NCI-H2171 (cell line): ENCODE measurements around the gene DLG4.
"Not testable (repeated sequence)": the region's sequence is repeated elsewhere in the genome, so short reads cannot be mapped to it uniquely, and the experiment has no call there.

Experiments used
- DNase-seq: peaks from one replicate; lab custom pipeline; 2025; lab: John Stamatoyannopoulos, UW

DLG4 gene

GRCh38 chr17:7249214-7249613, 29.6 kb upstream of the DLG4 start:
- no peak for DNase-seq

DNA sequence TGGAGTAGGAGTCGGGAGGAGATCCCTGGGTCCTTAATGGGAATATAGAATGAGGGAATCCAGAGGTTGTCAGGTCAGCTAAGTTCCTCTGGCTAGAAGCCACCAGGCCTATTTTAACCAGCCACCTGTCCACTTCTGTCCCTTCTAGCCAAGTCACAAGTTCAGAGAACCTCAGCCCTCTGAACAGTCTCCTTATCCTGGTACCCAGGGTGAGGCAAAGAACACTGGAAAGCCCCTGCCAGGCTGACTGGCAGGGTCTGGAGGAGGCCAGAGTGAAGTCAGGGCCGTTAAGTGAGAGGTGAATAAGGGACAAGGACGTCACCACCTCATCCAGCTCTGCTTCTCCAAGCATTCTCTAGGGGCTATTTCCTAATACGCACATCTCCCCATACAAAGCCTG, 29.2 kb upstream of the DLG4 start:
- no peak for DNase-seq

GRCh38 chr17:7246779-7247178, 27.1 kb upstream of the DLG4 start:
- no peak for DNase-seq

DNA sequence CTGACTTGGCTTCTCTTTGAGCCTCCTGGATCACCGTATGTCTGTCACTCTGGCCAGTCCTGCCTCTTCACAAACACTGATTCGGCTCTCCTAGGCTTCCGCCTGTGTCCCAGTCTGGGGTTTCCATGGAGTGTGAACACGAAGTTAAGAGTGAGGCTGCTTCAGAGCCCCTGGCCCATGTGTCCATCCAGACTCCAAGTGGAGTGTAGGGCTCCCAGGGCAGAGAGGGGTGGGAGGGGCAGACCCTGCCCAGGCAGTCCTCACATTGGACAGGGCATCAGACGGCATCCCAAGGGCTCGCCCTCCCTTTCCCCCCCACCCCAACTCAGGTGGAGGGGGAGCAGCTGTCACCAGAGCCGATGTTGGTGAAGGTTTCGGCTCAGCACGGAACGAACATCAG, 24.2 kb upstream of the DLG4 start:
- DNase-seq, result not testable (repeated sequence)

- no peak for DNase-seq
Observed at GRCh38 chr17:7243453-7243729, 23.8 kb upstream of the DLG4 start.

- DNase-seq, result peak; percentile 96
Observed at GRCh38 chr17:7242717-7243452, 23.2 kb upstream of the DLG4 start.

DNA sequence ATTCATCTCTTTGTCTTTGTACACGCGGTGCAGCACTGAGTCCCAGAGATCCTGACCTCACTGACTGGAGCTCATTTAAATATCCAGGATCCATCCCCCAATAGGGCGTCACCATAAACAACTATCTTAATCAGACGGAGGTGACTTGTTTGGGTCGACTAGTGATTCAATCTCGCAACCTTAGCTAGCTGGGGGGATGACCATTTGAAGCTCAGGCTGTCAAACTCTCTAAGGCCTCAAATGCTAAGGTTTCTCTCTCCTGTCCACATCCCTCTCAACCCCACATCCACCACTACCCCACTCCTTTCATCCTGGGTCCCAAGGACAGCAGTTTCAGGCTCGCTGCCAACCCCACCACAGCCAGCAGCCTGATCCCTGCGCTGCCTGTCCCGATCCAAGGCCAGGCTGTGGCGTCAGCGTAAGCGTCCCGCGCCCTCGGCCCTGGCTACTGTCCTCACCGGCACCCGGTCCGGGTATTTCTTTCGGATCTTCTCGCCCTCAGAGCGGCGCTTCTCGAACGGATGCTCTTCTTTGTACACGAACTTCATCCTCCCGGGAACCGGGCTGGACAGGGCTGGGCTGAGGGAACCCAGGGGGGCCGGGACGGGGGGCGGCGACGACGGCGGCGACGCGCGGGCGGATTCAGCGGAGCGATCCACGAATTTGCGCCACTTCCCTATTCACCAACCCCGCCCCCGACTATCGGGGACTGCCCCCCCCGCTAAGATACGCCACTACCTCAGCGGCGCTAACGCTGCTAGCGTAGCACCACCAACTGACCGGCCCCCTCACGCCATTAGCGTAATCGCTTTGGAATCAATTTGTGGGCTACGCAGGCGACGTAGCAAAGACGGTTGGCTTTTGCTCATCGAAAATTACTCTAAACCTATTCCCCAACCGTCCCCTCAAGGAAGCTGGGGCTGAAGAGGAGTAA, 22.4 kb upstream of the DLG4 start, which contains the start of gene GABARAP:
GABARAP (minus strand) TSS at position 667 of the 934 bp plus-strand sequence; CDS start at position 548, 119 bp downstream.
- DNase-seq, result peak; percentile 86

- no peak for DNase-seq
Observed at GRCh38 chr17:7241090-7241733, 21.6 kb upstream of the DLG4 start.

- no peak for DNase-seq
Observed at GRCh38 chr17:7240375-7240774, 20.7 kb upstream of the DLG4 start.

DNA sequence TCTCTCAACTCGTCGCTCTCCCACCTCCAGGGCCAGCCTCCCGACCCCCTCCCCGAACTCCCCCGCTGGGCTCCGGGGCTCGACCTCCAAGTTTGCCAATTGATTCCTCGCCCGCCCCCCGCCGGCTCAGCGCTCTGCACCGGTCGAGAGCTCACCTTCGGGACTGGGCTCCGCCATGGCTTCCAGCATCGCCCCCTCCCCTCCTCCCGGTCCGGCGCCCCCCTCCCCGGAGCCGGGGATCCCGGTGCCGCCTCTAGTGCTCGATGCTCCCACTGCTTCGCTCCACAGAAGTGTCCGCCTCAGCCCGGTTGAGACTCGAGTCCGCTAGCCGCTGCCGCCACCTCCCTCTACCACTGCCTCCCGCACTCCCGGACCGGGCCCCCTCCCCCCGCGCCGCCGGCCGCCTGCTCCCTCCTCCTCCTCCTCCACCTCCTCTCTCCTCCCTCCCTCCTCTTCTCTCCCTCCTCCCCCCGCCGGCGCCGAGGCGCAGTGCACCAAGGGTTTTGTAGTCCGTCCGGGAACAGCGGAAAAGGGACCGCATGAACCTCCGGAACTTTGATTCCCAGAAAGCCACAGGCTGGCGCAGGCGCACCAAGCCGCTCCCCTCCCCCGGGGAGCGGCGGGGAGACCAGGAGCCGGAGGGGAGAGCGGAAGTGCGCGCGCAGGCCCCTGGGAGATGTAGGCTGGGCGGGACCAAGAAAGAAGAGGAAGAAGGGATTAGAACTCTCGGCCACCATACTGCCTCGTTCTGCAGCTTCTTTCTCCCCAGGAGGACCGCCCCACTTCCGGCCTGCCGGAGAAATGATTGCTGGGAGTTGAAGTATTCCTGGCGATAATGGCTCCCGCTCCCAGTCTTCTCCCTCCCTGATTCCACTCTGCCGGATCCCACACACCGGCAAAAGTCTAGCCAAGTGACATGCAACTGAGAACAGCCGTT, 19.7 kb upstream of the DLG4 start, which contains the start of gene PHF23:
PHF23 (minus strand) TSS at position 367 of the 937 bp plus-strand sequence; CDS start at position 189, 178 bp downstream.
- DNase-seq, result peak; percentile 96

DNA sequence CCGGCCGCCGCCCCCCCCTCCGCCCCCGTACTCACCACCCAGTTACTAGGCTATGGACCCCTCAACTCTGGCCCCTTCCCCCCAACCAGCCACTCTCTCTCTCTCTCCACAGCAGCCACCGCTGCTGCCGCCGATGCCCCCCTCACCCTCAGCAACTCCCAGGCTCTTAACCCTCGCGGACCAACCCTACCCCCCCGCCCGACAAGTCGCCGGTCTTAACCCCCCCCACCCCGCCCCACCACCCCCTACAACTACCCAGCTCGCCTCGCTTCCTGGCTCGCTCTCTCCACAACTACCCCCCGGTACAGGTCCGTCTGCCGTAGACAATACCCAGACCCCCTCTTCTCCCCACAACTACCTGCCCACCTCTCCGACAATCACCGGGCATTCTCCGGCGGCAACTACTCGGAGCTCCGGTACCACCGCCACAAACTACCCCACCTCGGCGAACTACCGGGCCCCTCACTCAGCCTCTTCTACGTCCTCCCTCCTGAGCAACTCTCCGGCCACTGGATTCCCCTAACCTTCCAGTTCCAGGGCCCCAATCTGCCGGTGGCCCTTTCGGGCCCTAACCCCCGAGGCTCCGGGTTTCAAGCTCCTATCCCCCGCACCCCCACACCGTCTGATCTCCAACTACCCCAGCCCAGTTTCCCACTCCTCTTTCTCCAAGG, 18.9 kb upstream of the DLG4 start:
- no peak for DNase-seq

DNA sequence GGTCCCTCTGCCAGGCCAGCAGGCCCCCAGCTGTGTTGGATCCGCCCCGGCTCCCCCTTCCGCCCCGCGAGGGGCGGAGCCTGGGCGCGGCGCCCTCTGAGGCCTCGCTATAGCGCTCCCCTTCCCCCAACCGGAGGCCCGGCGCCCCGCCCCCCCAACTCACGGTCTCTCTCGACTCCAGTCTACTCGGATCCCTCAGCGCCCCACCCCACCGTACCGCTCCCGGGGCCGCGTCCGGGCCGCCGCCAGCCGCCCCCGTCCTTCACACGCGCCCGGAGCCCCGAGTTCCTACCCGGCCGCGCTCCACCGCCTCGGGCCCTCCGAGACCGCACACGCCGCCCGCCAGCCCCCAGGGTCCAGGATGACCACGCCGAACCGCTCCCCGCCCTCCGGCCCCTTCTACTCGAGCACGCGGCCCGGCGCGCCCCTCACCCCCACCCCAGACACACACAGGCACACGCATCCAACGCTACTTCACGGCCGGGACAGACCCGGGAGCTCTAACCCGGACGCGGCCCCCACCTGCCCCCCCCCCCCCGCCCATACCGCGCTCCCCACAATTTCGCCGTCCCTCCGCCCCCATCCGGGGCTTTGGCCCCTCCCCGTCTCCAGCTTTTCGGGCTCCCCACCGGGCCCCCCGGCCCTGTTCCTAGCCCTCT, 18.3 kb upstream of the DLG4 start:
- DNase-seq, result peak; percentile 60

GRCh38 chr17:7237266-7237760, 17.7 kb upstream of the DLG4 start:
- DNase-seq, result no peak

GRCh38 chr17:7236808-7237207, 17.2 kb upstream of the DLG4 start:
- no peak for DNase-seq

DNA sequence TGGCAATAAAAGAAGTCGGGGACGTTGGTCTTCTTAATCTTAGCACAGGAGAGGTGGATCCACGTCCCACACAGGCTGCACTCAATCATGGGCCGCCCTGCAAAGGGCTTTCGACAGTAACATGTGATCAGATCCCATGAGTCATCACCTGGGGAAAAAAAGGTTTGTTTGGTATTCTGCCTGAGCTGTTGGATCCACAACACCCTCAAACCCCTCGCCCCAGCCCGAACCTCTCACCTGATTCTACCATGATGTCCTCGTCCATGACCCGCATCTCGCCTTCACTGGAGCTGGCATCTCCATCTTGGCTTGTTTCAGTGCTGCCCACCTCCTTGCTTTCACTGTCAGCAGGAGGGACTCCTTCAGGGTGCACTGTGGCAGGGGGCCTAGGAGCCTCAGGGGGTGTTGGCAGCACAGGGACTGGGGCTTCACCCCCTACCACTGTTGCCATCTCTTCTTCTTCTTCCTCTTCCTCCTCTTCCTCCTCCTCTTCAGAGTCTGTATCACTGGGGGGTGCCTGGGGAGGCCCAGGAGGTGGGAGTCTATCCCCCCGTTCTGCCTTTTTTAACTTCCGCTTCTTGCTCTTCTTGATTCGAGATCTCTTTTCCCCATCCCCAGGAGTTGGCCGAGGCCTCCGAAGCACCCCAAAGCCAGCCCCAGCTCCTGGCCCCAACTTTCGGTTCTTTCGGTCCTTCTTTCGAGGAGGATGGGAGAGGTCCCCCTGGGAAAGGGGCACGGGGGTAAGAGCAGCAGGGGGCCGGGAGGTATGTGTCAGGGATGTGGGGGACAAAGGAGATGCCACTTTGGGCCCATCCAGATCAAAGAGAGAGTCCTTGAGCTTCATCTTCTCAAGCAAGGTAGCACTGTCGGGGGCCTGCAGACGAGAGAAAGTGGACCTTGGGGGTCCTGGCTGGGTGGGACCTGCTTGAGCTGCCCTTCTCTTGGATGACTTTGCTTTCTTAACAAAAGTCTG, 16.3 kb upstream of the DLG4 start:
- DNase-seq, result no peak

GRCh38 chr17:7234083-7234951, 14.7 kb upstream of the DLG4 start, which contains the start of gene DVL2:
DVL2 (minus strand) TSS chr17:7234517; CDS start chr17:7234262, 255 bp downstream.
- peak; percentile 93 for DNase-seq

DNA sequence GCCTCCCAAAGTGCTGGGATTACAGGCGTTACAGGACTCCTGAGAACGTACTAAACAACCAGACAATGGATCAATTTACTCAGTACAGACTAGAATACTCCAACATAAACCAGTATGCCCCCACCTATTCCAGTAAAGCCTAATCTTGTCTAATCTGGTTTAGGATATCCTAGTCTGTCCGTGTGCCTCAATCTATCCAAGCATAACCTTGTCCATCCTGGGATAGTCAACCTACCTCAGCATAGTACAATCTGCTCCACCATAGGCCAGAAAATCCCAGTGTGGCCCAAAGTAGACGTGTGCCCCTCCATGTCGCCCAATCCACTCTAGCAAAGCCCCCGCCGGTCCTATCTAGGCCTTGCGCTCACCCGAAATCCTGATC, 14.1 kb upstream of the DLG4 start:
- no peak for DNase-seq

DNA sequence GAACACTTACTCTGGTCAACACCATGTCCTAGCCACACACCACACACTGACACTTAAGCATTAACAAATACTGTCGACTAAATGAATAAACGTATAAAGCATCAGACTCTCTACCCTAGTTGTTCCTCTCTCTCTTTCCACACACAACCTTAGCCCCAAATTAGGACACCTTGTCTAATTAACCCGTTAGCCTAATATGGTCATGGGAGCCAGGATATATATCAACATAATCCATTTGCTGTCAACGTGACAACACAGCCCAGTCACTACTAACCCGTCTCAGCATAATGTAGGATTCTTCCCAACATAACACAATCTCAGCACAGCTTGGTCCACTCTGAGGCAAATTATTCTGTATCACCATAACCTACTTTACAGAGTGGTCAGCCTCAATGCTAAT, 12.5 kb upstream of the DLG4 start:
- DNase-seq, result no peak
